Mesendoderm (in vitro differentiated cells): ENCODE measurements around the gene SLC2A2.

Experiments used
- DNase-seq: peaks from one replicate; pipeline ENCODE4 v3.0.0; 2013
- H2AK5ac ChIP-seq: 2 replicates; pipeline ENCODE4 v1.6.1; 2013; ENCODE audit warnings: low read length, inconsistent platforms
- H2BK120ac ChIP-seq: 2 replicates; pipeline ENCODE4 v1.6.1; 2013; ENCODE audit warnings: low read depth, mild to moderate bottlenecking, low read length, moderate library complexity, mixed read lengths
- H2BK15ac ChIP-seq: replicated peaks from 2 replicates; pipeline ENCODE4 v1.6.1; 2013; ENCODE audit warnings: low read depth, mild to moderate bottlenecking, moderate library complexity
- H2BK5ac ChIP-seq: 2 replicates; pipeline ENCODE4 v1.6.1; 2013; ENCODE audit warnings: low read length, inconsistent platforms
- H3K18ac ChIP-seq: 2 replicates; pipeline ENCODE4 v1.6.1; 2013; ENCODE audit warnings: mild to moderate bottlenecking, low read length, mixed read lengths
- H3K23ac ChIP-seq: one replicate; pipeline ENCODE4 v1.6.1; 2013; ENCODE audit warnings: low read length
- H3K27ac ChIP-seq: 2 replicates; pipeline ENCODE4 v1.5.1; 2013; ENCODE audit warnings: low read depth, mild to moderate bottlenecking, inconsistent platforms, low read length, moderate library complexity
- H3K27me3 ChIP-seq: 2 replicates; pipeline ENCODE4 v1.6.1; 2013; ENCODE audit warnings: low read length, control low read depth, mild to moderate bottlenecking, inconsistent platforms; ENCODE audit not compliant: insufficient read depth, poor library complexity
- H3K36me3 ChIP-seq: 2 replicates; pipeline ENCODE4 v1.6.1; 2013; ENCODE audit warnings: low read length, inconsistent platforms; ENCODE audit not compliant: control insufficient read depth, insufficient read depth
- H3K4ac ChIP-seq: one replicate; pipeline ENCODE4 v1.6.1; 2013; ENCODE audit warnings: low read depth, mild to moderate bottlenecking, low read length, moderate library complexity
- H3K4me1 ChIP-seq: 2 replicates; pipeline ENCODE4 v1.6.1; 2013; ENCODE audit warnings: low read depth, low read length, inconsistent platforms; ENCODE audit not compliant: control insufficient read depth
- H3K4me2 ChIP-seq: 2 replicates; pipeline ENCODE4 v1.6.1; 2013; ENCODE audit warnings: low read length
- H3K4me3 ChIP-seq: 2 replicates; pipeline ENCODE4 v1.5.1; 2013; ENCODE audit warnings: mild to moderate bottlenecking, low read length
- H3K56ac ChIP-seq: one replicate; pipeline ENCODE4 v1.6.1; 2013; ENCODE audit warnings: low read length
- H3K79me1 ChIP-seq: 2 replicates; pipeline ENCODE4 v1.6.1; 2013; ENCODE audit warnings: low read length, inconsistent platforms
- H3K79me2 ChIP-seq: 2 replicates; pipeline ENCODE4 v1.6.1; 2013; ENCODE audit warnings: mild to moderate bottlenecking, low read length; ENCODE audit not compliant: control insufficient read depth, insufficient read depth
- H3K9ac ChIP-seq: 2 replicates; pipeline ENCODE4 v1.6.1; 2013; ENCODE audit warnings: low read length, inconsistent platforms
- H4K5ac ChIP-seq: one replicate; pipeline ENCODE4 v1.6.1; 2013; ENCODE audit warnings: low read length
- H4K8ac ChIP-seq: one replicate; pipeline ENCODE4 v1.6.1; 2013; ENCODE audit warnings: low read depth, mild to moderate bottlenecking, control low read depth, low read length, moderate library complexity
- WGBS: extraction: QIAGEN DNeasy Blood & Tissue Kit; methylation state at CpG from one replicate; pipeline ENCODE4 v1.1.7; 2013; ENCODE audit warnings: low lambda C conversion rate, missing lambda C conversion rate; ENCODE audit not compliant: insufficient coverage; ENCODE audit errors: extremely low coverage; 5-methylcytosine and 5-hydroxymethylcytosine counted together

The SLC2A2 gene

DNA sequence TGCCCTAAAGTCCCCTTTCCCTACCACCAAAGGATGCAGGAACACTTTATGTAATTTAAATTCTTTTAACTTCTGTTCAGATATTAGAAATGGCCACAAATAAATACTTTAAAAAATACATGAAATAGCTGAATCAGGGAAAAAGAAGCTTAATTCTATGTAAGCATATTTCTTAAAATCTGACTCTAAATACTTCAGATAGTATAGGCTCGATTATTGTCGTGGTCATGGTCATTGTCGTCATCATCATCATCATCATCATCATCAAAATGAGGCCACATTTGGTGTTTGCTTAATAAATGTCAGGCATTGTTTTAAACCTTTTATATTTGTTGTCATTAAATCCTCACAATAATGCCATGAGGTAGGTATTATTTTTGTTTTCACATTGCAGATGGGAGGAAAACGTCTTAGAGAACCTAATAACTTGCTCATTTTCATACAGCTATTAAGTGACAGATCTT lies 14.6 kb downstream of the SLC2A2 start:
- H3K27ac ChIP-seq, result no peak overlapping the region
- H2BK15ac ChIP-seq, result no peak overlapping the region
- H3K27me3 ChIP-seq, result no peaks in the 10 kb centered on the region
- no peak overlapping the region for H3K23ac ChIP-seq
- H3K79me2 ChIP-seq, result no peaks in the 10 kb centered on the region
- H4K5ac ChIP-seq, result no peak overlapping the region
- H3K4me1 ChIP-seq, result no peaks in the 10 kb centered on the region
- H3K36me3 ChIP-seq, result no peaks in the 10 kb centered on the region
- no peak overlapping the region for H4K8ac ChIP-seq
- no CpG with 5 or more reads among the region's 4 CpGs for WGBS
- no peak overlapping the region for H3K18ac ChIP-seq
- no peak overlapping the region for H3K4ac ChIP-seq
- no peak overlapping the region for H3K4me2 ChIP-seq
- H2BK5ac ChIP-seq, result no peak overlapping the region
- no peak overlapping the region for H3K4me3 ChIP-seq
- no peak overlapping the region for H2AK5ac ChIP-seq
- H2BK120ac ChIP-seq, result no peak overlapping the region
- H3K79me1 ChIP-seq, result no peaks in the 10 kb centered on the region
- no peak for DNase-seq
- no peak overlapping the region for H3K56ac ChIP-seq
- H3K9ac ChIP-seq, result no peak overlapping the region

DNA sequence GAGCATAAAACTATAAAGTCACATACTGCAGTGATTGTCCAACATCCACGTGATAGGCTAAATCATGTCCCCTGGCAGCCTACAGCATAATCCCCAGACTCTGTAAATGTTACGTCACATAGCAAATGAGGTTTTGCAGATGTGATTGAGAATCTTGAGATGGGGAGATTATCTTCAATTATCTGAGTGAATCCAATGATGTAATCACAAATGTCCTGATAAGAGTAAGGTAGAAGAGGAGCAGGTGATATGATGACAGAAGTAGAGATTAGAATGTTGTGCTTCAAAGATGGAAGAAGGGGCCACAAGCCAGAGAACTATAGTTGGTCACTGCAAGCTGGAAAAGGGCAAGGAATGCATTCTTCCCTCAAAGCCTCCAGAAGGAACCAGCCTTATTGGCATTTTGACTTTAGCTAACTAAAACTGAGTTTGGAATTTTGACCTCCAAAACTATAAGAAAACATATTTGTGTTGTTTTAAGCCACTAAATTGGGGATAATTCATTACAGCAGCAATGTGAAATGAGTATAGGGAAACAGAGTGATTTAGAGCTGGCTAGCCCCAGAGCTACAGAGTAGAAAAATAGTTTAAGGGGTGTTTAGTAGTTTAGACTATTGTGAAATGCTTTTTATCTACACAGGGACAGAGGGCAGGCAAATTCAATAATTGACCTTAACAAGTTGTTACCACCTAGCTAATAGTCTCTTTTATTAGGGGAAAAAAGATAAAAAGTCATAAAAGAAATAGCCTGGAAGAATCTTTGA lies 15.2 kb downstream of the SLC2A2 start:
- Histone ChIP-seq H2BK15ac (no peak overlapping the region), H3K9ac (no peak overlapping the region), H4K8ac (no peak overlapping the region), H3K23ac (no peak overlapping the region), H2AK5ac (no peak overlapping the region), H3K79me2 (no peaks in the 10 kb centered on the region), H3K4me1 (no peaks in the 10 kb centered on the region), H3K56ac (no peak overlapping the region), H4K5ac (no peak overlapping the region), H3K27ac (no peak overlapping the region), H2BK5ac (no peak overlapping the region), H3K4ac (no peak overlapping the region), H3K36me3 (no peaks in the 10 kb centered on the region), H3K18ac (no peak overlapping the region), H3K27me3 (no peaks in the 10 kb centered on the region), H3K4me3 (no peak overlapping the region), H2BK120ac (no peak overlapping the region), H3K4me2 (no peak overlapping the region), H3K79me1 (no peaks in the 10 kb centered on the region)
- peak; percentile 84 for DNase-seq
- no CpG with 5 or more reads among the region's 2 CpGs for WGBS

DNA sequence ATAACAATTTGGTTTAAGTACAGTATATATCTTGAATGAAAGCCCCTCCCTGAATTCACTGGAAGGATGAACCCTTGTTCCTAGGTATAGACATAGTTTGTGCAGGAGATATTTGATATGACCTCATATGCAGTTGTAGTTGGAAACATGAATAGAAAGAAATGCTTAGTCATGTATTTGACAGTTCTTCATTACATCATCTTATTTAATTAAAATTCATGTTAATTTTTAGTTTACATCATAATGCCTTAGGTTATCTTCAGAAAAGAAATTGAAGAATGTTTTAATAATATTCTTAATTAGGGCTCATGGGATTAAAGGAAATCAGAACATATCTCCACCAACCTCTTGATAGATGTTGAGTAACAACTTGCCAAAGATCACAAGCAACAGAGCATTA lies 19.2 kb downstream of the SLC2A2 start:
- Histone ChIP-seq H3K18ac (no peak overlapping the region), H3K27me3 (no peaks in the 10 kb centered on the region), H3K79me2 (no peaks in the 10 kb centered on the region), H2BK5ac (no peak overlapping the region), H3K79me1 (no peaks in the 10 kb centered on the region), H3K9ac (no peak overlapping the region), H3K27ac (no peak overlapping the region), H3K56ac (no peak overlapping the region), H3K4me3 (no peak overlapping the region), H2AK5ac (no peak overlapping the region), H4K5ac (no peak overlapping the region), H3K4me2 (no peak overlapping the region), H2BK120ac (no peak overlapping the region), H3K4ac (no peak overlapping the region), H2BK15ac (no peak overlapping the region), H3K23ac (no peak overlapping the region), H3K4me1 (no peaks in the 10 kb centered on the region), H3K36me3 (no peaks in the 10 kb centered on the region), H4K8ac (no peak overlapping the region)
- DNase-seq, result no peak

DNA sequence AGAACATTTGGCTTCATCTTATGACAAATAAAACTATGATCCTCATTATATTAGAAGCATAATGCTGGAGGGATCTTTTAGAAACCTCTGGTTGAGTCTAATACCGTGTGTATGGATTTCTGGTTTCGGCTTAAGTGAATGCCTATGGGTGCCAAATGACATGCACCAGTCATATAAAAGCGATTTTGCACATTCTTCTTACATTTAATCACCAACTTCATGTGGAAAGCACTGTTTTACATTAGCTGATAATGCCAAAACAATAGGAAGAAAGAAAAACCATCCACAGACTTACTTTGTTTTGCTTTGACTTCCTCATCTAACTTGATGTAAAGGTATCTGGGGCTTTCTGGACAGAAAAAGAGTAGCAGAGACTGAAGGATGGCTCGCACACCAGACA lies 20.9 kb downstream of the SLC2A2 start:
- WGBS, result no CpG with 5 or more reads among the region's 4 CpGs
- DNase-seq, result no peak
- no peak overlapping the region for H3K27ac ChIP-seq
- no peak overlapping the region for H2BK120ac ChIP-seq
- no peaks in the 10 kb centered on the region for H3K4me1 ChIP-seq
- no peak overlapping the region for H3K4me2 ChIP-seq
- H4K5ac ChIP-seq, result no peak overlapping the region
- H3K36me3 ChIP-seq, result no peaks in the 10 kb centered on the region
- no peak overlapping the region for H3K56ac ChIP-seq
- no peak overlapping the region for H3K4ac ChIP-seq
- no peak overlapping the region for H3K18ac ChIP-seq
- no peak overlapping the region for H2BK5ac ChIP-seq
- H3K27me3 ChIP-seq, result no peaks in the 10 kb centered on the region
- no peaks in the 10 kb centered on the region for H3K79me2 ChIP-seq
- H3K9ac ChIP-seq, result no peak overlapping the region
- H2BK15ac ChIP-seq, result no peak overlapping the region
- no peak overlapping the region for H2AK5ac ChIP-seq
- no peak overlapping the region for H3K4me3 ChIP-seq
- H3K23ac ChIP-seq, result no peak overlapping the region
- H4K8ac ChIP-seq, result no peak overlapping the region
- no peaks in the 10 kb centered on the region for H3K79me1 ChIP-seq

DNA sequence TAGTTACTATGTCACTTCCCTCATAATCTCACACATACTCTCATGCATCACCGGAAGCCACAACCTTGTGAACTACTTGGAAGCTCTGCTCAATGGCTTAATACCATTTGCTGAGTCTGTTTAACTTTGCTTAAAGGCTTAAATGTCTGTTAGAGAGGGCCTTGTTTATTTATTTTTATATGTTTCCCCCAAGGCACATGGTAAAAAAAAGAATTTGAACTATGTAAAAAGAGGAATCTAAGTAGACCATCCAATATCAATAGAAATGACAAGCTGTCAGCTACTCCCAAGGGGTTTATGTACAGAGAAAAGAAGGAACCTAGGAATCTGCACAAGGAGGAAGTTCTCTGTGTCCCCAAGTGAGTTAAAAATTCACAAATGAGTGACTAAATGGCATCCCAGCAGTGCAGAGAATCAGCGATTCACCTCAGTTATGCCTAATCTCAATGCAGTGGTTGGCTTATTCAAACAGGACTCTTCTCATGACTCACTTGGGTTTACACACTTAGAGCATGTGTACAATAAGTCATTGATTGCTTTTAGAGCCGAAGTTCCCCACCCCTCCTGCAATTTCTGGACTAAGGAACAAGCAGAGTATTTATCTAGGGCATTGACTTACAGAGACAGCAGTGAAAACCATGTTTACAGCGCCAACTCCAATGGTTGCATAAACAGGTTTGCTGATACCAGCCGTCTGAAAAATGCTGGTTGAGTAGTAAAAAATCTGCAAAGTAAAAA lies 24.4 kb downstream of the SLC2A2 start:
- no peak overlapping the region for H4K8ac ChIP-seq
- H3K4ac ChIP-seq, result no peak overlapping the region
- no peaks in the 10 kb centered on the region for H3K79me2 ChIP-seq
- H3K18ac ChIP-seq, result no peak overlapping the region
- no peak overlapping the region for H2BK15ac ChIP-seq
- H3K9ac ChIP-seq, result no peak overlapping the region
- no peaks in the 10 kb centered on the region for H3K79me1 ChIP-seq
- H3K4me2 ChIP-seq, result no peak overlapping the region
- H3K36me3 ChIP-seq, result no peaks in the 10 kb centered on the region
- peaks cover 2% of the 10 kb centered on the region for H3K4me1 ChIP-seq
- no peak overlapping the region for H2BK120ac ChIP-seq
- no peak overlapping the region for H4K5ac ChIP-seq
- no peak for DNase-seq
- H2BK5ac ChIP-seq, result no peak overlapping the region
- no peak overlapping the region for H2AK5ac ChIP-seq
- H3K56ac ChIP-seq, result peak overlapping the region; percentile 3
- no CpG with 5 or more reads among the region's 5 CpGs for WGBS
- no peak overlapping the region for H3K27ac ChIP-seq
- H3K23ac ChIP-seq, result no peak overlapping the region
- no peak overlapping the region for H3K4me3 ChIP-seq
- no peaks in the 10 kb centered on the region for H3K27me3 ChIP-seq
